Trophoblast cell (in vitro differentiated cells and primary cell): ENCODE results near the gene ARHGAP45.
"Not testable (repeated sequence)": the region's sequence is repeated elsewhere in the genome, so short reads cannot be mapped to it uniquely, and the experiment has no call there.

Experiments used
- DNase-seq, 2 donors: peaks; one replicate each; pipeline ENCODE4 v3.0.0-alpha.2; 2016
- H2AFZ ChIP-seq: 2 replicates; pipeline ENCODE4 v1.6.1; 2013; ENCODE audit warnings: low read length, moderate library complexity, mild to moderate bottlenecking; ENCODE audit not compliant: insufficient read depth, poor library complexity
- H2AK5ac ChIP-seq: 2 replicates; pipeline ENCODE4 v1.6.1; 2013; ENCODE audit warnings: mild to moderate bottlenecking, low read length
- H2BK120ac ChIP-seq: 2 replicates; pipeline ENCODE4 v1.6.1; 2013; ENCODE audit warnings: low read length, mild to moderate bottlenecking, moderate library complexity; ENCODE audit not compliant: insufficient read depth, poor library complexity
- H2BK12ac ChIP-seq: 2 replicates; pipeline ENCODE4 v1.6.1; 2013; ENCODE audit warnings: mild to moderate bottlenecking, low read length, moderate library complexity
- H2BK5ac ChIP-seq: 2 replicates; pipeline ENCODE4 v1.6.1; 2013; ENCODE audit warnings: low read length, low read depth, moderate library complexity, mild to moderate bottlenecking; ENCODE audit not compliant: poor library complexity
- H3K14ac ChIP-seq: 2 replicates; pipeline ENCODE4 v1.6.1; 2013; ENCODE audit warnings: mild to moderate bottlenecking, low read length
- H3K18ac ChIP-seq: 2 replicates; pipeline ENCODE4 v1.6.1; 2013; ENCODE audit warnings: mild to moderate bottlenecking, low read length
- H3K23ac ChIP-seq: 2 replicates; pipeline ENCODE4 v1.6.1; 2013; ENCODE audit warnings: low read length
- H3K27ac ChIP-seq: 2 replicates; pipeline ENCODE4 v1.5.1; 2013; ENCODE audit warnings: low read depth, mild to moderate bottlenecking, inconsistent platforms, low read length, moderate library complexity
- H3K27me3 ChIP-seq: 2 replicates; pipeline ENCODE4 v1.6.1; 2013; ENCODE audit warnings: inconsistent platforms, mild to moderate bottlenecking, low read length, moderate library complexity; ENCODE audit not compliant: insufficient read depth
- H3K36me3 ChIP-seq, 2 experiments: 1 replicate in 1 of 2; 2 replicates in 1 of 2; pipeline ENCODE4 v1.6.1; 2013; ENCODE audit warnings: low read length in 2 of 2, mild to moderate bottlenecking in 2 of 2, moderate library complexity in 1 of 2; ENCODE audit not compliant: insufficient read depth in 2 of 2, control insufficient read depth in 1 of 2
- H3K4ac ChIP-seq: 2 replicates; pipeline ENCODE4 v1.6.1; 2013; ENCODE audit warnings: low read depth, mild to moderate bottlenecking, low read length, moderate library complexity
- H3K4me1 ChIP-seq, 2 experiments: 1 replicate in 1 of 2; 2 replicates in 1 of 2; pipeline ENCODE4 v1.6.1; 2013; ENCODE audit warnings: low read length in 2 of 2, mild to moderate bottlenecking in 2 of 2, moderate library complexity in 1 of 2; ENCODE audit not compliant: insufficient read depth in 2 of 2, control insufficient read depth in 1 of 2
- H3K4me2 ChIP-seq: 2 replicates; pipeline ENCODE4 v1.6.1; 2013; ENCODE audit warnings: inconsistent platforms, mild to moderate bottlenecking, low read length, moderate library complexity
- H3K4me3 ChIP-seq: 2 replicates; pipeline ENCODE4 v1.5.1; 2013; ENCODE audit warnings: mild to moderate bottlenecking, low read depth, low read length, inconsistent platforms
- H3K79me1 ChIP-seq: one replicate; pipeline ENCODE4 v1.6.1; 2013; ENCODE audit warnings: low read length
- H3K79me2 ChIP-seq: 2 replicates; pipeline ENCODE4 v1.6.1; 2013; ENCODE audit warnings: low read length, mild to moderate bottlenecking; ENCODE audit not compliant: control insufficient read depth, insufficient read depth, poor library complexity
- H3K9ac ChIP-seq: 2 replicates; pipeline ENCODE4 v1.6.1; 2013; ENCODE audit warnings: mild to moderate bottlenecking, low read length
- H3K9me3 ChIP-seq: 2 replicates; pipeline ENCODE4 v1.6.1; 2013; ENCODE audit warnings: low read depth, mild to moderate bottlenecking, control low read depth, inconsistent platforms, low read length; ENCODE audit not compliant: insufficient read depth
- H4K12ac ChIP-seq: 2 replicates; pipeline ENCODE4 v1.6.1; 2013; ENCODE audit warnings: low read depth, mild to moderate bottlenecking, low read length, moderate library complexity
- H4K8ac ChIP-seq: 2 replicates; pipeline ENCODE4 v1.6.1; 2013; ENCODE audit warnings: low read depth, mild to moderate bottlenecking, low read length, moderate library complexity
- H4K91ac ChIP-seq: one replicate; pipeline ENCODE4 v1.6.1; 2013; ENCODE audit warnings: low read depth, mild to moderate bottlenecking, low read length, moderate library complexity
- WGBS: extraction: QIAGEN DNeasy Blood & Tissue Kit; methylation state at CpG from one replicate; pipeline ENCODE4 v1.1.7; 2013; ENCODE audit warnings: missing lambda C conversion rate; ENCODE audit not compliant: insufficient read length, insufficient coverage; ENCODE audit errors: extremely low coverage; 5-methylcytosine and 5-hydroxymethylcytosine counted together

ARHGAP45 gene

DNA sequence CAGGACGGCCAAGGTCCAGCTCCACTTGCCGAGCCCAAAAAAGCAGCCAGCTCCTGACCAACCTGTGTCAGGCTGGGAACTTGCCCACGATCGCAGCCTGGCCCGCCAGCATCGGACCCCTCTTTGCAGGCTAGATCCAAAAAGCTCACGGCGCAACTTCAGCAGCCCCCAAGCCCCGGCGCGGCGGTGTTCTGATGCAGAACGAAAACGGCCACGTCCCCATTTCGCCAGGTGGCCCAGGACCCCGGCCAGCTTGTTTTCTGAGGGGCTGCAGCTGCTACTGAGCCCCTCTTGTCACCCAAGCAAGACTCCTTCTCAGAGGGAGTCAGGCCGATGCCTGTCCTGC lies 47.4 kb upstream of the ARHGAP45 start:
- Histone ChIP-seq H3K23ac (no peak overlapping the region), H4K91ac (no peak overlapping the region), H3K79me1 (peaks cover 9% of the 10 kb centered on the region), H3K18ac (no peak overlapping the region), H2AFZ (no peak overlapping the region), H2BK5ac (no peak overlapping the region), H3K4me1 (peaks cover 28 to 41% of the 10 kb centered on the region in 2 experiments), H2BK120ac (no peak overlapping the region), H4K8ac (no peak overlapping the region), H3K4me3 (peak overlapping the region; percentile 85), H4K12ac (no peak overlapping the region), H3K9me3 (no peaks in the 10 kb centered on the region), H3K79me2 (peaks cover 48% of the 10 kb centered on the region), H2AK5ac (no peak overlapping the region), H2BK12ac (no peak overlapping the region), H3K9ac (no peak overlapping the region), H3K4ac (peak overlapping the region; percentile 94), H3K36me3 (peaks cover 6 to 23% of the 10 kb centered on the region in 2 experiments), H3K4me2 (peak overlapping the region; percentile 74), H3K27me3 (no peaks in the 10 kb centered on the region), H3K14ac (no peak overlapping the region), H3K27ac (no peak overlapping the region)
- DNase-seq, result no peak
- no CpG with 5 or more reads among the region's 18 CpGs for WGBS

- WGBS, result no CpG with 5 or more reads among the region's 60 CpGs
These were observed 46.7 kb upstream of the ARHGAP45 start for GRCh38 chr19:1019980-1020867.

GRCh38 chr19:1020868-1021425 lies 46.0 kb upstream of the ARHGAP45 start, which contains the start of gene TMEM259:
Gene TMEM259, minus strand, starts transcription at chr19:1021123. Its CDS starts 127 bp downstream, at chr19:1020996.
- peak within 1 kb of the TSS; percentile 79 for H3K18ac ChIP-seq
- H2AK5ac ChIP-seq, result peak within 1 kb of the TSS; percentile 13
- peaks cover 24 to 39% of the 10 kb centered on the region in 2 experiments for H3K4me1 ChIP-seq
- peaks cover 10% of the 10 kb centered on the region for H3K79me1 ChIP-seq
- peak within 1 kb of the TSS; percentile 45 for H3K14ac ChIP-seq
- H3K9ac ChIP-seq, result peak within 1 kb of the TSS; percentile 94
- H3K4me3 ChIP-seq, result peak within 1 kb of the TSS; percentile 85
- H3K27me3 ChIP-seq, result no peaks in the 10 kb centered on the region
- H4K91ac ChIP-seq, result peak within 1 kb of the TSS; percentile 91
- no peak within 1 kb of the TSS for H2AFZ ChIP-seq
- peak within 1 kb of the TSS; percentile 23 for H4K12ac ChIP-seq
- no peak within 1 kb of the TSS for H3K27ac ChIP-seq
- peak within 1 kb of the TSS; percentile 94 for H3K4ac ChIP-seq
- H2BK5ac ChIP-seq, result peak within 1 kb of the TSS; percentile 75
- H3K4me2 ChIP-seq, result peak within 1 kb of the TSS; percentile 74
- DNase-seq, result peak; percentile 94 to 98
- peaks cover 43% of the 10 kb centered on the region for H3K79me2 ChIP-seq
- no peak within 1 kb of the TSS for H2BK12ac ChIP-seq
- H4K8ac ChIP-seq, result peak within 1 kb of the TSS; percentile 91
- no CpG with 5 or more reads among the region's 68 CpGs for WGBS
- H2BK120ac ChIP-seq, result peak within 1 kb of the TSS; percentile 70
- no peaks in the 10 kb centered on the region for H3K9me3 ChIP-seq
- no peak within 1 kb of the TSS for H3K23ac ChIP-seq
- peaks cover 0 to 17% of the 10 kb centered on the region in 2 experiments for H3K36me3 ChIP-seq

More at GRCh38 chr19:1019980-1020867, 46.7 kb upstream of the ARHGAP45 start:
- no peak overlapping the region for H3K27ac ChIP-seq
- H3K4me1 ChIP-seq, result peaks cover 28 to 41% of the 10 kb centered on the region in 2 experiments
- peaks cover 9% of the 10 kb centered on the region for H3K79me1 ChIP-seq
- H3K14ac ChIP-seq, result peak overlapping the region; percentile 45
- no peak for DNase-seq
- peak overlapping the region; percentile 79 for H3K18ac ChIP-seq
- H2AFZ ChIP-seq, result no peak overlapping the region
- peak overlapping the region; percentile 70 for H2BK120ac ChIP-seq
- H3K9ac ChIP-seq, result peak overlapping the region; percentile 94
- peaks cover 0 to 17% of the 10 kb centered on the region in 2 experiments for H3K36me3 ChIP-seq
- H3K4ac ChIP-seq, result peak overlapping the region; percentile 94
- peak overlapping the region; percentile 85 for H3K4me3 ChIP-seq
- peak overlapping the region; percentile 74 for H3K4me2 ChIP-seq
- no peak overlapping the region for H2BK12ac ChIP-seq
- H2BK5ac ChIP-seq, result peak overlapping the region; percentile 75
- H4K8ac ChIP-seq, result peak overlapping the region; percentile 91
- H3K9me3 ChIP-seq, result no peaks in the 10 kb centered on the region
- peak overlapping the region; percentile 23 for H4K12ac ChIP-seq
- H3K23ac ChIP-seq, result no peak overlapping the region
- H3K27me3 ChIP-seq, result no peaks in the 10 kb centered on the region
- H3K79me2 ChIP-seq, result peaks cover 47% of the 10 kb centered on the region
- H4K91ac ChIP-seq, result peak overlapping the region; percentile 91
- H2AK5ac ChIP-seq, result peak overlapping the region; percentile 13

GRCh38 chr19:1023883-1024188 lies 43.1 kb upstream of the ARHGAP45 start:
- H3K4me1 ChIP-seq, result peaks cover 3 to 21% of the 10 kb centered on the region in 2 experiments
- WGBS, result no CpG with 5 or more reads among the region's 5 CpGs
- not testable (repeated sequence) for H2AK5ac ChIP-seq, H4K91ac ChIP-seq, H4K12ac ChIP-seq, H2BK12ac ChIP-seq, H2AFZ ChIP-seq, H3K27ac ChIP-seq, DNase-seq, H4K8ac ChIP-seq, H3K18ac ChIP-seq, H3K4me3 ChIP-seq, H3K14ac ChIP-seq, H3K9ac ChIP-seq, H3K27me3 ChIP-seq, H2BK120ac ChIP-seq, H3K4me2 ChIP-seq, H3K9me3 ChIP-seq, H3K36me3 ChIP-seq, H2BK5ac ChIP-seq, H3K4ac ChIP-seq, H3K23ac ChIP-seq
- H3K79me1 ChIP-seq, result peaks cover 30% of the 10 kb centered on the region
- peaks cover 45% of the 10 kb centered on the region for H3K79me2 ChIP-seq
